Endothelial cell of umbilical vein (primary cell): ENCODE measurements around the gene COL4A1.

ENCODE experiments used
- JUN ChIP-seq: IDR thresholded peaks from 2 replicates; pipeline ENCODE4 v1.6.1; 2011; ENCODE audit warnings: borderline replicate concordance, low read depth; ENCODE audit not compliant: insufficient read length, insufficient read depth
- MAX ChIP-seq: IDR thresholded peaks from 2 replicates; pipeline ENCODE4 v1.6.1; 2011; ENCODE audit not compliant: insufficient read depth, insufficient read length
- POLR2A ChIP-seq: IDR thresholded peaks from 2 replicates; pipeline ENCODE4 v1.6.1; 2012; ENCODE audit warnings: low read depth, mild to moderate bottlenecking, control low read depth, low read length
- TF ChIP-seq, protein P1 (sequence below), 2 donors: IDR thresholded peaks; 1 replicate in 1 of 2; 2 replicates in 1 of 2; pipeline ENCODE4 v1.5.1; 2011; ENCODE audit warnings: low read length in 2 of 2, mild to moderate bottlenecking in 2 of 2, moderate library complexity in 2 of 2, control low read depth in 1 of 2, inconsistent platforms in 1 of 2, low read depth in 1 of 2; ENCODE audit not compliant: insufficient read depth in 1 of 2; ENCODE audit errors: extremely low read depth in 1 of 2

- TF ChIP-seq MAX (no peak), POLR2A (no peak), JUN (no peak)
- TF ChIP-seq, protein P1, sequence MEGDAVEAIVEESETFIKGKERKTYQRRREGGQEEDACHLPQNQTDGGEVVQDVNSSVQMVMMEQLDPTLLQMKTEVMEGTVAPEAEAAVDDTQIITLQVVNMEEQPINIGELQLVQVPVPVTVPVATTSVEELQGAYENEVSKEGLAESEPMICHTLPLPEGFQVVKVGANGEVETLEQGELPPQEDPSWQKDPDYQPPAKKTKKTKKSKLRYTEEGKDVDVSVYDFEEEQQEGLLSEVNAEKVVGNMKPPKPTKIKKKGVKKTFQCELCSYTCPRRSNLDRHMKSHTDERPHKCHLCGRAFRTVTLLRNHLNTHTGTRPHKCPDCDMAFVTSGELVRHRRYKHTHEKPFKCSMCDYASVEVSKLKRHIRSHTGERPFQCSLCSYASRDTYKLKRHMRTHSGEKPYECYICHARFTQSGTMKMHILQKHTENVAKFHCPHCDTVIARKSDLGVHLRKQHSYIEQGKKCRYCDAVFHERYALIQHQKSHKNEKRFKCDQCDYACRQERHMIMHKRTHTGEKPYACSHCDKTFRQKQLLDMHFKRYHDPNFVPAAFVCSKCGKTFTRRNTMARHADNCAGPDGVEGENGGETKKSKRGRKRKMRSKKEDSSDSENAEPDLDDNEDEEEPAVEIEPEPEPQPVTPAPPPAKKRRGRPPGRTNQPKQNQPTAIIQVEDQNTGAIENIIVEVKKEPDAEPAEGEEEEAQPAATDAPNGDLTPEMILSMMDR (IDR thresholded peaks at IDR 0.05; ENCODE audit: extremely low read depth in 1 of 2, insufficient read depth in 1 of 2, low read depth in 1 of 2, low read length in 2 of 2), result no peak
Observed at GRCh38 chr13:110328573-110328972, 21.6 kb upstream of the COL4A1 start.
